Stimulated activated CD4-positive, alpha-beta T cell treated with anti-CD3 and anti-CD28 coated beads, TNF-alpha, amount 100 ng/mL, for 48 hours (primary cell): Measurements from ENCODE around the gene SIM2.

Experiments used
- DNase-seq, 3 donors: peaks; one replicate each; pipeline ENCODE4 v3.0.0-alpha.2; 2020; ENCODE audit warnings: low read depth in 3 of 3

SIM2 gene

GRCh38 chr21:36699546-36700294 lies 805 bp downstream of the SIM2 start:
- DNase-seq, result no peak

- DNase-seq, result no peak
These were observed 1.5 kb downstream of the SIM2 start for GRCh38 chr21:36700295-36700970.

GRCh38 chr21:36700971-36701755 lies 2.2 kb downstream of the SIM2 start:
- no peak for DNase-seq

- no peak for DNase-seq
These were observed 3.1 kb downstream of the SIM2 start for GRCh38 chr21:36701756-36702621.

GRCh38 chr21:36702622-36702968 lies 3.7 kb downstream of the SIM2 start:
- DNase-seq, result no peak

- DNase-seq, result no peak
These were observed 4.2 kb downstream of the SIM2 start for GRCh38 chr21:36703123-36703522.

GRCh38 chr21:36703626-36704280 lies 4.8 kb downstream of the SIM2 start:
- DNase-seq, result no peak

- no peak for DNase-seq
These were observed 5.5 kb downstream of the SIM2 start for GRCh38 chr21:36704281-36704957.

- DNase-seq, result no peak
These were observed 6.2 kb downstream of the SIM2 start for GRCh38 chr21:36704958-36705678.

- DNase-seq, result no peak
These were observed 7.0 kb downstream of the SIM2 start for GRCh38 chr21:36705679-36706481.

GRCh38 chr21:36706482-36706852 lies 7.6 kb downstream of the SIM2 start:
- no peak for DNase-seq

- DNase-seq, result no peak
These were observed 8.2 kb downstream of the SIM2 start for GRCh38 chr21:36706951-36707762.

- no peak for DNase-seq
These were observed 8.9 kb downstream of the SIM2 start for GRCh38 chr21:36707763-36708285.

- no peak for DNase-seq
These were observed 9.5 kb downstream of the SIM2 start for GRCh38 chr21:36708286-36709029.

- no peak for DNase-seq
These were observed 10.3 kb downstream of the SIM2 start for GRCh38 chr21:36709030-36709867.
